HepG2 (cell line): ENCODE data around the gene DDX1. TPM values are rescaled to one million over a fixed set of nuclear protein-coding genes. Genes with fewer than 3 reads are reported as not detected.

Source experiments
- AGO2 ChIP-seq: fragments of 200-400 bp; formaldehyde crosslinking; optimal IDR thresholded peaks from 2 replicates; pipeline ENCODE3; 2017; ENCODE audit warnings: mild to moderate bottlenecking, low read depth, low read length, moderate library complexity
- HOXD1 ChIP-seq: sonication (generic); formaldehyde crosslinking; IDR thresholded peaks from 2 replicates; pipeline ENCODE4 v1.5.0; 2020; ENCODE audit warnings: missing genetic modification reagents
- IKZF1 ChIP-seq: fragments of 450-650 bp; IDR thresholded peaks from 2 replicates; pipeline ENCODE4 v1.7.1; 2016
- KAT2B ChIP-seq: fragments of 150-350 bp; IDR thresholded peaks from 2 replicates; pipeline ENCODE4 v1.6.1; 2014; ENCODE audit warnings: low read depth, low read length, borderline replicate concordance
- MIXL1 ChIP-seq: IDR thresholded peaks from 2 replicates; pipeline ENCODE4 v1.6.1; 2016
- NCOA2 ChIP-seq: sonication (generic); formaldehyde crosslinking; IDR thresholded peaks from 2 replicates; pipeline ENCODE4 v1.8.0; 2022; ENCODE audit warnings: inconsistent platforms
- PHF21A ChIP-seq: sonication (generic); formaldehyde crosslinking; IDR thresholded peaks from 2 replicates; pipeline ENCODE4 v1.5.0; 2020; ENCODE audit warnings: mild to moderate bottlenecking, missing genetic modification reagents
- THAP11 ChIP-seq: IDR thresholded peaks from 2 replicates; pipeline ENCODE4 v1.6.1; 2016; ENCODE audit warnings: missing biosample characterization, missing genetic modification reagents
- XBP1 ChIP-seq: sonication (generic); formaldehyde crosslinking; IDR thresholded peaks from 2 replicates; pipeline ENCODE4 v1.5.0; 2020; ENCODE audit warnings: missing genetic modification reagents
- ZFP91 ChIP-seq: sonication (generic); formaldehyde crosslinking; IDR thresholded peaks from 2 replicates; pipeline ENCODE4 v1.9.0; 2022; ENCODE audit warnings: missing genetic modification reagents, mild to moderate bottlenecking, borderline replicate concordance
- ZNF264 ChIP-seq: sonication (generic); formaldehyde crosslinking; IDR thresholded peaks from 2 replicates; pipeline ENCODE4 v1.4.0; 2020; ENCODE audit warnings: missing genetic modification reagents
- ZNF547 ChIP-seq: sonication (generic); formaldehyde crosslinking; IDR thresholded peaks from 2 replicates; pipeline ENCODE4 v1.5.1; 2020; ENCODE audit warnings: mild to moderate bottlenecking, missing genetic modification reagents
- ZNF607 ChIP-seq: sonication (generic); formaldehyde crosslinking; IDR thresholded peaks from 2 replicates; pipeline ENCODE4 v1.5.1; 2020; ENCODE audit warnings: missing genetic modification reagents, mild to moderate bottlenecking, borderline replicate concordance
- ZNF879 ChIP-seq: sonication (generic); formaldehyde crosslinking; IDR thresholded peaks from 2 replicates; pipeline ENCODE4 v1.8.1; 2023; ENCODE audit warnings: missing genetic modification reagents
- polyA plus RNA-seq, 8 experiments: library from polyadenylated mRNA; depleted of rRNA in 3 of 8; stranded (reverse) in 7 of 8; unstranded in 1 of 8; fragments of >200 nt; fragmentation: Illumina TruSeq in 4 of 8; extraction: Trizol in 4 of 8; gene quantifications; 2 replicates each; pipeline versions ENCODE4 v1.2.1 to v1.2.3, GENCODE V29; 2011 to 2016; ENCODE audit warnings: low read depth in 4 of 8, missing spikeins in 1 of 8, mixed read lengths in 1 of 8; ENCODE audit not compliant: insufficient read depth in 1 of 8
- total RNA-seq, 5 experiments: library from RNA; depleted of rRNA; stranded (reverse); fragments of >200 nt; fragmentation: Illumina TruSeq; extraction: Trizol; gene quantifications; 2 replicates each; pipeline ENCODE4 v1.2.3, GENCODE V29; 2016; ENCODE audit warnings: low read depth in 1 of 5
- TF ChIP-seq, protein P1 (sequence below): sonication (generic); formaldehyde crosslinking; IDR thresholded peaks from 2 replicates; pipeline ENCODE4; 2020; ENCODE audit warnings: missing genetic modification reagents, mild to moderate bottlenecking, borderline replicate concordance
- TF ChIP-seq, protein P2 (sequence below): sonication (generic); formaldehyde crosslinking; IDR thresholded peaks from 2 replicates; pipeline ENCODE4 v1.8.1; 2023; ENCODE audit warnings: missing genetic modification reagents, mild to moderate bottlenecking, borderline replicate concordance
- TF ChIP-seq, protein P3 (sequence below): sonication (generic); formaldehyde crosslinking; IDR thresholded peaks from 2 replicates; pipeline ENCODE4 v1.5.0; 2020; ENCODE audit warnings: mild to moderate bottlenecking, missing genetic modification reagents
- TF ChIP-seq, protein P4 (sequence below): sonication (generic); formaldehyde crosslinking; IDR thresholded peaks from 2 replicates; pipeline ENCODE4 v1.5.0; 2020; ENCODE audit warnings: missing genetic modification reagents
- TF ChIP-seq, protein P5 (sequence below): sonication (generic); formaldehyde crosslinking; IDR thresholded peaks from 2 replicates; pipeline ENCODE4 v1.5.1; 2020; ENCODE audit warnings: mild to moderate bottlenecking, missing genetic modification reagents

The DDX1 gene
- total and polyA plus RNA-seq, 2 of the 13 experiments (the other 11 are each of a cell fraction or from before 2014, with no cell fraction given): 81.6 to 130 TPM

- TF ChIP-seq, protein P1, sequence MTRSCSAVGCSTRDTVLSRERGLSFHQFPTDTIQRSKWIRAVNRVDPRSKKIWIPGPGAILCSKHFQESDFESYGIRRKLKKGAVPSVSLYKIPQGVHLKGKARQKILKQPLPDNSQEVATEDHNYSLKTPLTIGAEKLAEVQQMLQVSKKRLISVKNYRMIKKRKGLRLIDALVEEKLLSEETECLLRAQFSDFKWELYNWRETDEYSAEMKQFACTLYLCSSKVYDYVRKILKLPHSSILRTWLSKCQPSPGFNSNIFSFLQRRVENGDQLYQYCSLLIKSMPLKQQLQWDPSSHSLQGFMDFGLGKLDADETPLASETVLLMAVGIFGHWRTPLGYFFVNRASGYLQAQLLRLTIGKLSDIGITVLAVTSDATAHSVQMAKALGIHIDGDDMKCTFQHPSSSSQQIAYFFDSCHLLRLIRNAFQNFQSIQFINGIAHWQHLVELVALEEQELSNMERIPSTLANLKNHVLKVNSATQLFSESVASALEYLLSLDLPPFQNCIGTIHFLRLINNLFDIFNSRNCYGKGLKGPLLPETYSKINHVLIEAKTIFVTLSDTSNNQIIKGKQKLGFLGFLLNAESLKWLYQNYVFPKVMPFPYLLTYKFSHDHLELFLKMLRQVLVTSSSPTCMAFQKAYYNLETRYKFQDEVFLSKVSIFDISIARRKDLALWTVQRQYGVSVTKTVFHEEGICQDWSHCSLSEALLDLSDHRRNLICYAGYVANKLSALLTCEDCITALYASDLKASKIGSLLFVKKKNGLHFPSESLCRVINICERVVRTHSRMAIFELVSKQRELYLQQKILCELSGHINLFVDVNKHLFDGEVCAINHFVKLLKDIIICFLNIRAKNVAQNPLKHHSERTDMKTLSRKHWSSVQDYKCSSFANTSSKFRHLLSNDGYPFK (CRISPR knock-in tag): peak; percentile 95
- TF ChIP-seq XBP1 (CRISPR knock-in tag) (no peak), ZNF264 (CRISPR knock-in tag) (no peak; the same call in 1 of the 2 replicates), HOXD1 (0 out of 2 replicates have a peak, but pooled peaks have one; percentile 28), KAT2B (no peak), NCOA2 (CRISPR knock-in tag) (0 out of 2 replicates have a peak, but pooled peaks have one; percentile 32), ZFP91 (peak; percentile 93), ZNF547 (CRISPR knock-in tag) (0 out of 2 replicates have a peak, but pooled peaks have one; percentile 26), ZNF607 (no peak; the same call in 1 of the 2 replicates), MIXL1 (CRISPR knock-in tag) (peak; percentile 64; the same call in 1 of the 2 replicates), PHF21A (no peak; the same call in 1 of the 2 replicates), THAP11 (peak; percentile 90), IKZF1 (no peak), ZNF879 (CRISPR knock-in tag) (no peak), AGO2 (no peak)
- TF ChIP-seq, protein P2, sequence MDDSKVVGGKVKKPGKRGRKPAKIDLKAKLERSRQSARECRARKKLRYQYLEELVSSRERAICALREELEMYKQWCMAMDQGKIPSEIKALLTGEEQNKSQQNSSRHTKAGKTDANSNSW (CRISPR knock-in tag): no peak
- TF ChIP-seq, protein P3, sequence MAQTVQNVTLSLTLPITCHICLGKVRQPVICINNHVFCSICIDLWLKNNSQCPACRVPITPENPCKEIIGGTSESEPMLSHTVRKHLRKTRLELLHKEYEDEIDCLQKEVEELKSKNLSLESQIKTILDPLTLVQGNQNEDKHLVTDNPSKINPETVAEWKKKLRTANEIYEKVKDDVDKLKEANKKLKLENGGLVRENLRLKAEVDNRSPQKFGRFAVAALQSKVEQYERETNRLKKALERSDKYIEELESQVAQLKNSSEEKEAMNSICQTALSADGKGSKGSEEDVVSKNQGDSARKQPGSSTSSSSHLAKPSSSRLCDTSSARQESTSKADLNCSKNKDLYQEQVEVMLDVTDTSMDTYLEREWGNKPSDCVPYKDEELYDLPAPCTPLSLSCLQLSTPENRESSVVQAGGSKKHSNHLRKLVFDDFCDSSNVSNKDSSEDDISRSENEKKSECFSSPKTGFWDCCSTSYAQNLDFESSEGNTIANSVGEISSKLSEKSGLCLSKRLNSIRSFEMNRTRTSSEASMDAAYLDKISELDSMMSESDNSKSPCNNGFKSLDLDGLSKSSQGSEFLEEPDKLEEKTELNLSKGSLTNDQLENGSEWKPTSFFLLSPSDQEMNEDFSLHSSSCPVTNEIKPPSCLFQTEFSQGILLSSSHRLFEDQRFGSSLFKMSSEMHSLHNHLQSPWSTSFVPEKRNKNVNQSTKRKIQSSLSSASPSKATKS: no peak
- TF ChIP-seq, protein P4, sequence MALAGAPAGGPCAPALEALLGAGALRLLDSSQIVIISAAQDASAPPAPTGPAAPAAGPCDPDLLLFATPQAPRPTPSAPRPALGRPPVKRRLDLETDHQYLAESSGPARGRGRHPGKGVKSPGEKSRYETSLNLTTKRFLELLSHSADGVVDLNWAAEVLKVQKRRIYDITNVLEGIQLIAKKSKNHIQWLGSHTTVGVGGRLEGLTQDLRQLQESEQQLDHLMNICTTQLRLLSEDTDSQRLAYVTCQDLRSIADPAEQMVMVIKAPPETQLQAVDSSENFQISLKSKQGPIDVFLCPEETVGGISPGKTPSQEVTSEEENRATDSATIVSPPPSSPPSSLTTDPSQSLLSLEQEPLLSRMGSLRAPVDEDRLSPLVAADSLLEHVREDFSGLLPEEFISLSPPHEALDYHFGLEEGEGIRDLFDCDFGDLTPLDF (CRISPR knock-in tag): no peak
- TF ChIP-seq, protein P5, sequence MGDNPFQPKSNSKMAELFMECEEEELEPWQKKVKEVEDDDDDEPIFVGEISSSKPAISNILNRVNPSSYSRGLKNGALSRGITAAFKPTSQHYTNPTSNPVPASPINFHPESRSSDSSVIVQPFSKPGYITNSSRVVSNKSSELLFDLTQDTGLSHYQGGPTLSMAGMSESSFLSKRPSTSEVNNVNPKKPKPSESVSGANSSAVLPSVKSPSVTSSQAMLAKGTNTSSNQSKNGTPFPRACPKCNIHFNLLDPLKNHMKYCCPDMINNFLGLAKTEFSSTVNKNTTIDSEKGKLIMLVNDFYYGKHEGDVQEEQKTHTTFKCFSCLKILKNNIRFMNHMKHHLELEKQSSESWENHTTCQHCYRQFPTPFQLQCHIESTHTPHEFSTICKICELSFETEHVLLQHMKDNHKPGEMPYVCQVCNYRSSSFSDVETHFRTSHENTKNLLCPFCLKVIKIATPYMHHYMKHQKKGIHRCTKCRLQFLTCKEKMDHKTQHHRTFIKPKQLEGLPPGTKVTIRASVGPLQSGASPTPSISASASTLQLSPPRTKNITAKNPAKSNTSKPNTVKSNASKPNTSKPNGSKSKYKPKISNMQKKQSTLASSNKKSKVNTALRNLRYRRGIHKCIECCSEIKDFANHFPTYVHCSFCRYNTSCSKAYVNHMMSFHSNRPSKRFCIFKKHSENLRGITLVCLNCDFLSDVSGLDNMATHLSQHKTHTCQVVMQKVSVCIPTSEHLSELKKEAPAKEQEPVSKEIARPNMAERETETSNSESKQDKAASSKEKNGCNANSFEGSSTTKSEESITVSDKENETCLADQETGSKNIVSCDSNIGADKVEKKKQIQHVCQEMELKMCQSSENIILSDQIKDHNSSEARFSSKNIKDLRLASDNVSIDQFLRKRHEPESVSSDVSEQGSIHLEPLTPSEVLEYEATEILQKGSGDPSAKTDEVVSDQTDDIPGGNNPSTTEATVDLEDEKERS: no peak
Measured at GRCh38 chr2:15560988-15561573, 30.6 kb upstream of the DDX1 start, which contains the start of gene NBAS (continued).
